ENCODE measurements around the gene EPHB3.
"Not testable (repeated sequence)": the region's sequence is repeated elsewhere in the genome, so short reads cannot be mapped to it uniquely, and the experiment has no call there.

EPHB3 gene

DNA sequence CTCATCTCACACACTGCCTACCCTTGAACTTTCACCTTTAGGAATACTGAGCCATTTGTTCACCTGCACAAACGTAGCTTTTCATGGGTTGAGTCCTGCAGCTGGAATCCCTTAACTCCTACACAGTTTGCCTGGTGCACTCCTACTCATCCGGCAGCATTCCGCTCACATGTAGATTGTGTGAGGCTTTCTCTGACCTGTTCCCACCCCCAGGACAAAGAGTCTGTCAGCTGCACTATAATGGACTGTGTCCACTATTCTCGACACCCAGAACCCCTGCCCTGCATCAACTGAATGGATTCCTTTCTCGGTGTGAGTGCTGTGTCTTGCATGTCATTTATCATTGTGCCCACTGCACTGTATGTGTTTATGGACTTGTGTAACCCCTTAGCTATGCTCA, 54.9 kb downstream of the EPHB3 start:
- no peaks in the 10 kb centered on the region for H3F3A ChIP-seq (ENCODE audit: insufficient read depth, low read length)
- peaks cover 36% of the 10 kb centered on the region for H3K27me3 ChIP-seq (replicated peaks; ENCODE audit: insufficient read depth, low read length)
- H3K79me2 ChIP-seq (ENCODE audit: low read length): no peaks in the 10 kb centered on the region
- no peak overlapping the region for H3K4me3 ChIP-seq (ENCODE audit: low read length)
- TF ChIP-seq, protein P1, sequence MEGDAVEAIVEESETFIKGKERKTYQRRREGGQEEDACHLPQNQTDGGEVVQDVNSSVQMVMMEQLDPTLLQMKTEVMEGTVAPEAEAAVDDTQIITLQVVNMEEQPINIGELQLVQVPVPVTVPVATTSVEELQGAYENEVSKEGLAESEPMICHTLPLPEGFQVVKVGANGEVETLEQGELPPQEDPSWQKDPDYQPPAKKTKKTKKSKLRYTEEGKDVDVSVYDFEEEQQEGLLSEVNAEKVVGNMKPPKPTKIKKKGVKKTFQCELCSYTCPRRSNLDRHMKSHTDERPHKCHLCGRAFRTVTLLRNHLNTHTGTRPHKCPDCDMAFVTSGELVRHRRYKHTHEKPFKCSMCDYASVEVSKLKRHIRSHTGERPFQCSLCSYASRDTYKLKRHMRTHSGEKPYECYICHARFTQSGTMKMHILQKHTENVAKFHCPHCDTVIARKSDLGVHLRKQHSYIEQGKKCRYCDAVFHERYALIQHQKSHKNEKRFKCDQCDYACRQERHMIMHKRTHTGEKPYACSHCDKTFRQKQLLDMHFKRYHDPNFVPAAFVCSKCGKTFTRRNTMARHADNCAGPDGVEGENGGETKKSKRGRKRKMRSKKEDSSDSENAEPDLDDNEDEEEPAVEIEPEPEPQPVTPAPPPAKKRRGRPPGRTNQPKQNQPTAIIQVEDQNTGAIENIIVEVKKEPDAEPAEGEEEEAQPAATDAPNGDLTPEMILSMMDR (IDR thresholded peaks at IDR 0.05; ENCODE audit: low read length): no peak
- no peak for TF ChIP-seq EZH2 (optimal IDR thresholded peaks at IDR 0.05; ENCODE audit: low read depth, low read length)
- TF ChIP-seq EZH2phosphoT487 (IDR thresholded peaks at IDR 0.05; ENCODE audit: low read length): no peak
- H4K20me1 ChIP-seq (ENCODE audit: insufficient read depth, low read length): no peaks in the 10 kb centered on the region
- no peak overlapping the region for H3K27ac ChIP-seq (ENCODE audit: low read length)
- no peaks in the 10 kb centered on the region for H3K4me1 ChIP-seq (ENCODE audit: low read length)
- no peaks in the 10 kb centered on the region for H3K36me3 ChIP-seq (replicated peaks; ENCODE audit: insufficient read depth, low read length)
- DNase-seq: no peak
- no peak overlapping the region for H3K4me2 ChIP-seq (ENCODE audit: low read depth, low read length)
- H3K9me3 ChIP-seq (replicated peaks; ENCODE audit: insufficient read depth, low read length): no peaks in the 10 kb centered on the region
- H3K9me2 ChIP-seq (replicated peaks; ENCODE audit: insufficient read depth, low read length): no peaks in the 10 kb centered on the region
- no peak overlapping the region for H3K9ac ChIP-seq (ENCODE audit: low read length)
- H2AFZ ChIP-seq (ENCODE audit: low read length): no peak overlapping the region

- H3K9ac ChIP-seq (ENCODE audit: low read length); H3K9me3 ChIP-seq (replicated peaks; ENCODE audit: insufficient read depth, low read length); H3F3A ChIP-seq (ENCODE audit: insufficient read depth, low read length); DNase-seq; H3K4me3 ChIP-seq (ENCODE audit: low read length); H3K36me3 ChIP-seq (replicated peaks; ENCODE audit: insufficient read depth, low read length); H4K20me1 ChIP-seq (ENCODE audit: insufficient read depth, low read length); H3K4me2 ChIP-seq (ENCODE audit: low read depth, low read length); H3K27ac ChIP-seq (ENCODE audit: low read length); H3K79me2 ChIP-seq (ENCODE audit: low read length); H3K9me2 ChIP-seq (replicated peaks; ENCODE audit: insufficient read depth, low read length); H2AFZ ChIP-seq (ENCODE audit: low read length); H3K4me1 ChIP-seq (ENCODE audit: low read length): not testable (repeated sequence)
- peaks cover 33% of the 10 kb centered on the region for H3K27me3 ChIP-seq (replicated peaks; ENCODE audit: insufficient read depth, low read length)
Observed at GRCh38 chr3:184617306-184617705, 55.7 kb downstream of the EPHB3 start.

GRCh38 chr3:184618811-184619210, 57.2 kb downstream of the EPHB3 start:
- Histone ChIP-seq H3F3A (ENCODE audit: insufficient read depth, low read length) (no peaks in the 10 kb centered on the region), H3K9ac (ENCODE audit: low read length) (no peak overlapping the region)

GRCh38 chr3:184619369-184619768, 57.8 kb downstream of the EPHB3 start:
- Histone ChIP-seq H3K4me3 (ENCODE audit: low read length) (no peak overlapping the region), H3K9ac (ENCODE audit: low read length) (no peak overlapping the region), H3K36me3 (replicated peaks; ENCODE audit: insufficient read depth, low read length) (no peaks in the 10 kb centered on the region), H3K27me3 (replicated peaks; ENCODE audit: insufficient read depth, low read length) (peaks cover 26% of the 10 kb centered on the region), H3K27ac (ENCODE audit: low read length) (no peak overlapping the region), H3K79me2 (ENCODE audit: low read length) (no peaks in the 10 kb centered on the region), H3F3A (ENCODE audit: insufficient read depth, low read length) (no peaks in the 10 kb centered on the region), H3K9me2 (replicated peaks; ENCODE audit: insufficient read depth, low read length) (no peaks in the 10 kb centered on the region), H2AFZ (ENCODE audit: low read length) (no peak overlapping the region), H3K9me3 (replicated peaks; ENCODE audit: insufficient read depth, low read length) (no peaks in the 10 kb centered on the region), H3K4me2 (ENCODE audit: low read depth, low read length) (no peak overlapping the region), H3K4me1 (ENCODE audit: low read length) (no peaks in the 10 kb centered on the region), H4K20me1 (ENCODE audit: insufficient read depth, low read length) (no peaks in the 10 kb centered on the region)
- DNase-seq: no peak
- TF ChIP-seq EZH2 (optimal IDR thresholded peaks at IDR 0.05; ENCODE audit: low read depth, low read length) (no peak), EZH2phosphoT487 (IDR thresholded peaks at IDR 0.05; ENCODE audit: low read length) (no peak)
- TF ChIP-seq, protein P1 (IDR thresholded peaks at IDR 0.05; ENCODE audit: low read length): no peak

More at GRCh38 chr3:184618811-184619210, 57.2 kb downstream of the EPHB3 start:
- DNase-seq: no peak
- no peak overlapping the region for H3K4me3 ChIP-seq (ENCODE audit: low read length)
- H3K4me1 ChIP-seq (ENCODE audit: low read length): no peaks in the 10 kb centered on the region
- H2AFZ ChIP-seq (ENCODE audit: low read length): no peak overlapping the region
- TF ChIP-seq, protein P1 (IDR thresholded peaks at IDR 0.05; ENCODE audit: low read length): no peak
- TF ChIP-seq EZH2 (optimal IDR thresholded peaks at IDR 0.05; ENCODE audit: low read depth, low read length) (no peak), EZH2phosphoT487 (IDR thresholded peaks at IDR 0.05; ENCODE audit: low read length) (no peak)
- peaks cover 29% of the 10 kb centered on the region for H3K27me3 ChIP-seq (replicated peaks; ENCODE audit: insufficient read depth, low read length)
- H3K27ac ChIP-seq (ENCODE audit: low read length): no peak overlapping the region
- H3K4me2 ChIP-seq (ENCODE audit: low read depth, low read length): no peak overlapping the region
- H3K9me2 ChIP-seq (replicated peaks; ENCODE audit: insufficient read depth, low read length): no peaks in the 10 kb centered on the region
- H3K79me2 ChIP-seq (ENCODE audit: low read length): no peaks in the 10 kb centered on the region
- H3K36me3 ChIP-seq (replicated peaks; ENCODE audit: insufficient read depth, low read length): no peaks in the 10 kb centered on the region
- H4K20me1 ChIP-seq (ENCODE audit: insufficient read depth, low read length): no peaks in the 10 kb centered on the region
- H3K9me3 ChIP-seq (replicated peaks; ENCODE audit: insufficient read depth, low read length): no peaks in the 10 kb centered on the region
